ENCODE data around the gene C10orf90. TPM values are rescaled to one million over a fixed set of nuclear protein-coding genes. Genes with fewer than 3 reads are reported as not detected.

Gene C10orf90
- total and polyA plus RNA-seq, 2 of the 8 experiments (the other 6 are each of a cell fraction or from before 2014, with no cell fraction given), result 0.21 TPM; not detected in 1

DNA sequence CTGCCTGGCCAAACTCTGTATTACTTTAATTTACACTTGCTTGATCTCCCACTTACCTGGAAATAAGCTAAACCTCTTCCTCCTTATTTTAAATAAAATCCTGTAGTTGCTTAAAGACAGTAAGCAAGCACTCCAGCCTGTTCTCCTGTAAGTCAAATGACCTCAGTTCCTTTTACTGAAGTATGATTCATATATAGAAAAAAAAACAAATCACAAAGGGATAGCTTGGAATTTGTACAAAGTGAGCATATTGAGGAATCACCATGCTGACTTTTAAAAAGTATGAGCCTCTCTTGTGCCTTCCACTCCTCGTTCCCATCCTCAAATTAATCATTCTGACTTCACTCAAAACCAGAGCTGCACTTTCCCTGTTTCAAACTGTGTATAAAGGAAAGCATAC, 52.0 kb downstream of the C10orf90 start:
- Histone ChIP-seq H3K56ac (replicated peaks; ENCODE audit: insufficient read length, low read depth, low read length) (no peak overlapping the region), H3K27me3 (replicated peaks in 1 of 4; ENCODE audit: control insufficient read depth in 3 of 4, extremely low read depth in 1 of 4, insufficient read depth in 3 of 4, low read length in 3 of 4) (no peaks in the 10 kb centered on the region), H3K79me2 (ENCODE audit: control insufficient read depth in 1 of 2, insufficient read depth in 2 of 2, low read length in 2 of 2) (no peaks in the 10 kb centered on the region), H2AFZ (ENCODE audit: low read length) (no peak overlapping the region), H3K18ac (ENCODE audit: extremely low read depth, low read length) (no peak overlapping the region), H3K14ac (ENCODE audit: insufficient read length) (no peak overlapping the region), H2BK5ac (ENCODE audit: low read depth, low read length) (no peak overlapping the region), H4K5ac (ENCODE audit: insufficient read length, low read depth, low read length) (no peak overlapping the region), H3K4ac (replicated peaks; ENCODE audit: insufficient read length, low read depth, low read length) (no peak overlapping the region), H4K91ac (replicated peaks; ENCODE audit: insufficient read length, low read length) (no peak overlapping the region), H3K23me2 (ENCODE audit: low read depth, low read length) (no peaks in the 10 kb centered on the region), H4K8ac (ENCODE audit: extremely low read depth, insufficient read depth, low read length) (no peak overlapping the region), H3K9ac (replicated peaks in 1 of 4; ENCODE audit: extremely low read depth in 1 of 4, low read depth in 3 of 4, low read length in 3 of 4) (no peak overlapping the region), H2BK15ac (ENCODE audit: low read length) (no peak overlapping the region), H3K27ac (ENCODE audit: low read depth, low read length) (no peak overlapping the region), H4K20me1 (replicated peaks in 1 of 2; ENCODE audit: control insufficient read depth in 1 of 2, insufficient read depth in 2 of 2, low read length in 2 of 2) (no peaks in the 10 kb centered on the region), H3K4me3 (ENCODE audit: extremely low read depth in 1 of 4, insufficient read depth in 2 of 4, low read depth in 3 of 4, low read length in 4 of 4) (no peak overlapping the region), H2BK120ac (replicated peaks; ENCODE audit: low read depth, low read length) (no peak overlapping the region), H3K79me1 (ENCODE audit: low read depth, low read length) (no peaks in the 10 kb centered on the region), H3K9me3 (ENCODE audit: insufficient read depth in 2 of 2, low read depth in 1 of 2, low read length in 1 of 2) (no peaks in the 10 kb centered on the region), H3K4me2 (ENCODE audit: insufficient read depth in 1 of 2, low read depth in 2 of 2, low read length in 2 of 2) (no peak overlapping the region), H3K23ac (ENCODE audit: insufficient read length) (no peak overlapping the region), H3K4me1 (replicated peaks in 1 of 4; ENCODE audit: control insufficient read depth in 3 of 4, insufficient read depth in 4 of 4, low read length in 3 of 4) (no peaks in the 10 kb centered on the region), H2BK20ac (ENCODE audit: low read length) (no peak overlapping the region), H2BK12ac (ENCODE audit: low read depth, low read length) (no peak overlapping the region), H2AK5ac (ENCODE audit: low read depth, low read length) (no peak overlapping the region), H3K36me3 (ENCODE audit: control insufficient read depth in 2 of 4, insufficient read depth in 4 of 4, low read length in 3 of 4) (no peaks in the 10 kb centered on the region)
- WGBS, 2 experiments (ENCODE audit: extremely low coverage in 1 of 2, insufficient coverage in 1 of 2, insufficient read length in 1 of 2, insufficient replicate concordance in 2 of 2, low coverage in 1 of 2, low lambda C conversion rate in 2 of 2, missing lambda C conversion rate in 1 of 2), result 92% methylated on average over 1 of the region's 1 CpG; no CpG with 5 or more reads in 1 of the 2 experiments
- FAIRE-seq, result no peak
- ChIA-PET POLR2A (ENCODE audit: partially characterized antibody) (interaction anchor here (0.7 kb wide), 1 partner anchor 18 kb away, joined by 3 read pairs; no protein-coding TSS in a partner anchor), CTCF (ENCODE audit: partially characterized antibody) (no interaction called here)
- DNase-seq (ENCODE audit: low read depth in 1 of 2, low spot score in 2 of 2), result no peak
- TF ChIP-seq EZH2 (IDR thresholded peaks at IDR 0.05; ENCODE audit: low read depth, low read length, severe bottlenecking), result no peak
- no peak for TF ChIP-seq SAP30 (IDR thresholded peaks at IDR 0.05; ENCODE audit: insufficient read depth, insufficient replicate concordance, low read length)
- no peak for TF ChIP-seq HDAC2 (IDR thresholded peaks at IDR 0.05; ENCODE audit: borderline replicate concordance in 1 of 2, low read depth in 2 of 2, low read length in 2 of 2)
- no peak for TF ChIP-seq POLR2A (IDR thresholded peaks at IDR 0.05; ENCODE audit: control extremely low read depth in 1 of 2, low read depth in 2 of 2, low read length in 2 of 2)
- no peak for TF ChIP-seq PHF8 (conservative IDR thresholded peaks at IDR 0.05; ENCODE audit: low read depth, low read length)
- TF ChIP-seq CHD2 (IDR thresholded peaks at IDR 0.05; ENCODE audit: low read length), result no peak

Measured in H1 (cell line).